Body of pancreas (tissue), 4 donors: ENCODE results near the gene COA8. TPM values are rescaled to one million over a fixed set of nuclear protein-coding genes. Genes with fewer than 3 reads are reported as not detected.
A peak's percentile ranks its signal among the peaks of the same experiment; 100 is the strongest.

Source experiments
- ATAC-seq: fragments of 150-250 bp; one replicate; pipeline ENCODE4 v1.9.1; 2016
- DNase-seq, 4 donors: peaks; one replicate each; pipeline ENCODE4 v3.0.0-alpha.2; 2019
- H3K27ac ChIP-seq, 4 donors: fragments of 200-600 bp; sonication (generic); 1 replicate in 3 of 4; 2 replicates in 1 of 4; pipeline versions ENCODE4 v1.5.1 to v1.6.1; 2016 to 2019; ENCODE audit warnings: mild to moderate bottlenecking in 1 of 4, mixed read lengths in 1 of 4, moderate library complexity in 1 of 4
- H3K27me3 ChIP-seq, 2 donors: fragments of 200-600 bp; sonication (generic); one replicate each; pipeline ENCODE4 v1.6.0; 2016; ENCODE audit warnings: mild to moderate bottlenecking in 1 of 2
- H3K36me3 ChIP-seq, 2 donors: fragments of 200-600 bp; sonication (generic); replicated peaks in 1 of 2; 2 replicates each; pipeline ENCODE4 v1.5.1; 2016; ENCODE audit warnings: low read depth in 2 of 2; ENCODE audit not compliant: insufficient read depth in 1 of 2
- H3K4me1 ChIP-seq: fragments of 200-600 bp; sonication (generic); one replicate; pipeline ENCODE4 v1.6.0; 2016
- H3K4me3 ChIP-seq, 2 donors: fragments of 200-600 bp; sonication (generic); 1 replicate in 1 of 2; 2 replicates in 1 of 2; pipeline ENCODE4 v1.5.1; 2016 to 2019
- H3K9me3 ChIP-seq, 3 donors: fragments of 200-600 bp; sonication (generic); 1 replicate in 2 of 3; 2 replicates in 1 of 3; pipeline ENCODE4 v1.5.1; 2016
- POLR2A ChIP-seq, 3 donors: fragments of 450-650 bp; IDR thresholded peaks; one replicate each; pipeline ENCODE4 v1.6.1; 2016; ENCODE audit warnings: antibody characterized with exemption in 3 of 3, mild to moderate bottlenecking in 2 of 3
- WGBS, 2 donors: methylation state at CpG; one replicate each; pipeline ENCODE4 v1.1.5; 2017; 5-methylcytosine and 5-hydroxymethylcytosine counted together
- intact Hi-C: fragments of 100-400 bp; cut with DNase I; formaldehyde crosslinking; loops from one replicate; pipeline ENCODE4 v1.15.1; 2023
- total RNA-seq, 2 donors: library from RNA; depleted of rRNA; stranded (reverse); fragments of >200 nt; gene quantifications; one replicate each; pipeline ENCODE4 v1.1.0, GENCODE V29; 2016
- TF ChIP-seq, protein P1 (sequence below), 7 experiments: fragments of 450-650 bp in 4 of 7; fragments of 200-600 bp in 3 of 7; sonication (generic) in 3 of 7; IDR thresholded peaks; one replicate each; pipeline ENCODE4 v1.5.1; 2016 to 2019; ENCODE audit warnings: antibody characterized with exemption in 7 of 7

The COA8 gene
- total RNA-seq, 2 donors from 2014 or later, result 15.2 to 32.2 TPM

DNA sequence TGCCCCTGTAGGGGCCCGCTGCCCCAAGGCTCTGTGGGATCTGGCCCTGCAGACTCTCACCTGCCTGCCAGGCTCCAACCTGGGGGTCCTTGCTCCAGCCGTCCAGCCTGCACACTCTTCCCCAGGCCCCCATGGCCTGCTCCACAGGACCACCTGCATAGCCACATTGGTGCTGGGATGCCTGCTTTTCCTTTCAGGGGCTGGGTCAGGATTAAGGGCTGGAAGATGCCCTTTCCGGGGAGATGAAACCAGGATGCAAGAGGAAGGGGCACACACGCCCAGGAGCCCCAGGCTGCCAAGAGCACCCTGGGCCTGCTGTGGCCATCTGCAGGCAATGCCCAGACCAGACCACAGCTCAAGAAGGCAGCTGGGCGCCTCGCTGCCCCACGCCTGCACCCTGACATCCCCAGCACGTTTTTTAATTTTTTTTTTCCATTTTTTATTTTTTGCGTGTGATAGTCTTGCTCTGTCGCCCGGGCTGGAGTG, 15.3 kb upstream of the COA8 start:
- H3K27me3 ChIP-seq, result no peaks in the 10 kb centered on the region
- TF ChIP-seq, protein P1, sequence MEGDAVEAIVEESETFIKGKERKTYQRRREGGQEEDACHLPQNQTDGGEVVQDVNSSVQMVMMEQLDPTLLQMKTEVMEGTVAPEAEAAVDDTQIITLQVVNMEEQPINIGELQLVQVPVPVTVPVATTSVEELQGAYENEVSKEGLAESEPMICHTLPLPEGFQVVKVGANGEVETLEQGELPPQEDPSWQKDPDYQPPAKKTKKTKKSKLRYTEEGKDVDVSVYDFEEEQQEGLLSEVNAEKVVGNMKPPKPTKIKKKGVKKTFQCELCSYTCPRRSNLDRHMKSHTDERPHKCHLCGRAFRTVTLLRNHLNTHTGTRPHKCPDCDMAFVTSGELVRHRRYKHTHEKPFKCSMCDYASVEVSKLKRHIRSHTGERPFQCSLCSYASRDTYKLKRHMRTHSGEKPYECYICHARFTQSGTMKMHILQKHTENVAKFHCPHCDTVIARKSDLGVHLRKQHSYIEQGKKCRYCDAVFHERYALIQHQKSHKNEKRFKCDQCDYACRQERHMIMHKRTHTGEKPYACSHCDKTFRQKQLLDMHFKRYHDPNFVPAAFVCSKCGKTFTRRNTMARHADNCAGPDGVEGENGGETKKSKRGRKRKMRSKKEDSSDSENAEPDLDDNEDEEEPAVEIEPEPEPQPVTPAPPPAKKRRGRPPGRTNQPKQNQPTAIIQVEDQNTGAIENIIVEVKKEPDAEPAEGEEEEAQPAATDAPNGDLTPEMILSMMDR (IDR thresholded peaks at IDR 0.05), result no peak
- TF ChIP-seq POLR2A (IDR thresholded peaks at IDR 0.05), result no peak
- ATAC-seq (no peak), DNase-seq (no peak)
- H3K27ac ChIP-seq, result no peak overlapping the region
- 70 to 78% methylated on average over 9 to 11 of the region's 11 CpGs for WGBS, 2 donors
- H3K9me3 ChIP-seq, result no peaks in the 10 kb centered on the region
- intact Hi-C loops, result no loop called here
- H3K4me3 ChIP-seq, result no peak overlapping the region
- H3K4me1 ChIP-seq, result peaks cover 32% of the 10 kb centered on the region
- no peaks in the 10 kb centered on the region for H3K36me3 ChIP-seq

DNA sequence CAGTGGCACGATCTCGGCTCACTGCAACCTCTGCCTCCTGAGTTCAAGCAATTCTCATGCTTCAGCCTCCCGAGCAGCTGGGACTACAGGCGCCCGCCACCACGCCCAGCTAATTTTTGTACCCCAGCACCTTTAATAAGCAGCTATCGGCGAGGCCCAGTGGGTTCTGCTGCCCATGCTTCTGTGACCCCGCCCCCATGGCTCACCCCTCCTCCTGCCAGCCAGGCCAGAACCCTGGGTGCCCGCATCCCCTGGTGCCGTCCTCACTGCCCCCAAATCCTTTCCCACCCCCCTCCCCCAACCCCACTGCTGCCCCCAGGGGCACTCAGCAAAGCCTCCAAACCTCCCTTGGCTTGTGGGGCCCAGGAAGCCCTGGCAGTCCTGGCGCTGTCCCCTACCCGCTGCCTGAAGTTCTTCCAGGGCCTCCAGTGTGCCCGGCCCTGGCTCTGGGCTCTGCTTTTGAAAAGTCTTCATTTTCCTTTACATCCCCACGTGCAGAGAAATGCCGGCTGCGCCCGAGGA, 14.8 kb upstream of the COA8 start:
- 84 to 89% methylated on average over 17 to 18 of the region's 18 CpGs for WGBS, 2 donors
- no peak overlapping the region for H3K4me3 ChIP-seq
- H3K9me3 ChIP-seq, result no peaks in the 10 kb centered on the region
- H3K4me1 ChIP-seq, result peaks cover 27% of the 10 kb centered on the region
- intact Hi-C loops, result no loop called here
- H3K27me3 ChIP-seq, result no peaks in the 10 kb centered on the region
- peak in 1 of 4 donors; percentile 12 for DNase-seq
- H3K36me3 ChIP-seq, result no peaks in the 10 kb centered on the region
- no peak overlapping the region for H3K27ac ChIP-seq
- no peak for ATAC-seq
- TF ChIP-seq, protein P1 (IDR thresholded peaks at IDR 0.05), result no peak
- TF ChIP-seq POLR2A (IDR thresholded peaks at IDR 0.05), result no peak

DNA sequence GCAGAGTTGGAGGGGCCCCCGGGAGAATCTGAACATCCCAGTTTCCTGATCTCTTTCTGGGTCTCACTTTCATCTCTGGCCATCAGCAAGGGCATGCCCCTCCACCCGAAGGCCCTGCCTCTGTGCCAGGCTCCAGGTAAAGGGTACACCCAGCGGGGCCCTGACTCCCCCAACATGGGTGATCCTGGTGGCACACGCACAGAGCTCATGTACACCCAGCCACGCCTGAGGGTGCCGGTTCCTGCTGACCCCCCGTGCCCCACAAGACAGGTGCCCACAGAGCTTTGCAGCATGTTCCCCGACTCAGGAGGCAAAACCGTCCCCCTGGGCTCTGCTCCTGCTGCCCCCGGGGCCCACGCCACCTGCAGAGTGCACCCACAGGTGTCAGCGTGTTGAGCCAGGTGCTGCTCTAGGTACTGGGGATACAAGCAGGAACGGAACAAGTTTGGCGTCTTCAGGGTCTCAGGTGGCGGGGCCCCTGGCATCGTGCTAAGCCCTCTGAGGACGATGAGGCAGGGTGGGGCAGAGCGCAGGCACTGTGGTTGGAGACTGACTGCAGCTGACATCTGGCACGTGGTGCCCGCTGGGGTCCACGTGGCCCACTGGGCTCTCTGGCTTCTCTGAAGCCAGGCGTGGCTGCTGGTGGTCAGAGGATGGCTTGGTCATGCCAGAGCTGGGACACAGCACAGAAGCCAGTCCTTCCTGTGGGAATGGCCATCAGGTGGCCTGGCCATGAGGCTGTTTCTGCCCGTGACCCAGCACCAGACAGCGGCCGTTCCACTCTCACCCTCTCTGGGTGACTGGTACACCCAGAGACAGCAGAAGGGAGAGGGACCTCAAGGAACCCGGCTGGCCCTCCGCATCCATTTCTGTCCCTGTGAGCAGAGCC, 14.1 kb upstream of the COA8 start:
- Histone ChIP-seq H3K4me1 (peaks cover 20% of the 10 kb centered on the region), H3K27ac (peak overlapping the region; percentile 39 to 81 (median 76)), H3K4me3 (no peak overlapping the region), H3K27me3 (no peaks in the 10 kb centered on the region), H3K9me3 (no peaks in the 10 kb centered on the region), H3K36me3 (no peaks in the 10 kb centered on the region)
- intact Hi-C loops, result no loop called here
- ATAC-seq (no peak), DNase-seq (peak in 1 of 4 donors; percentile 10)
- TF ChIP-seq, protein P1 (IDR thresholded peaks at IDR 0.05), result no peak
- TF ChIP-seq POLR2A (IDR thresholded peaks at IDR 0.05), result no peak
- 72 to 84% methylated on average over 7 to 25 of the region's 27 CpGs for WGBS, 2 donors

- H3K27me3 ChIP-seq, result no peaks in the 10 kb centered on the region
- no peaks in the 10 kb centered on the region for H3K9me3 ChIP-seq
- TF ChIP-seq, protein P1 (IDR thresholded peaks at IDR 0.05), result peak in 2 of 7 experiments; percentile 23 to 27
- TF ChIP-seq POLR2A (IDR thresholded peaks at IDR 0.05), result peak in 1 of 3 donors; percentile 6
- 57 to 72% methylated on average over 26 to 30 of the region's 30 CpGs for WGBS, 2 donors
- intact Hi-C loops, result loop anchor here (5.0 kb wide), 1 partner anchor 32 kb away; no protein-coding TSS in a partner anchor
- DNase-seq (peak in 3 of 4 donors; percentile 47 to 60 (median 58)), ATAC-seq (peak; percentile 61)
- H3K4me1 ChIP-seq, result peaks cover 20% of the 10 kb centered on the region
- peak overlapping the region; percentile 39 to 81 (median 76) for H3K27ac ChIP-seq
- H3K4me3 ChIP-seq, result no peak overlapping the region
- no peaks in the 10 kb centered on the region for H3K36me3 ChIP-seq
These were observed 13.1 kb upstream of the COA8 start for GRCh38 chr14:103549361-103550311.
